Calu3 (cell line): Measurements from ENCODE around the gene STXBP1. TPM values are rescaled to one million over a fixed set of nuclear protein-coding genes. Genes with fewer than 3 reads are reported as not detected.
A peak's percentile ranks its signal among the peaks of the same experiment; 100 is the strongest.

Experiments used
- BruUV-seq: library from RNA; stranded (reverse); fragments of 400-500 nt; replicated peaks from 2 replicates; lab custom pipeline; 2021; lab: Mats Ljungman, UMichigan
- CTCF ChIA-PET: fragments of 300-600 bp; sonication (Branson Sonifier 250); formaldehyde crosslinking; loops from one replicate; lab custom pipeline; 2022; ENCODE audit warnings: antibody characterized with exemption; lab: Charles Lee
- DNase-seq: peaks from one replicate; pipeline ENCODE4 v3.0.0; 2022
- H3K27ac Mint-ChIP-seq: one replicate; pipeline ENCODE4 v1.8.0; 2022; ENCODE audit warnings: mixed read lengths; ENCODE audit not compliant: unreplicated experiment
- H3K27me3 Mint-ChIP-seq: one replicate; pipeline ENCODE4 v1.8.0; 2022; ENCODE audit warnings: mixed read lengths; ENCODE audit not compliant: unreplicated experiment
- H3K36me3 Mint-ChIP-seq: one replicate; pipeline ENCODE4 v1.8.0; 2022; ENCODE audit warnings: mild to moderate bottlenecking, moderate library complexity, mixed read lengths; ENCODE audit not compliant: insufficient read depth, unreplicated experiment
- H3K4me1 Mint-ChIP-seq: one replicate; pipeline ENCODE4 v1.8.0; 2022; ENCODE audit warnings: mild to moderate bottlenecking, low read depth, mixed read lengths; ENCODE audit not compliant: unreplicated experiment
- H3K4me3 Mint-ChIP-seq: one replicate; pipeline ENCODE4 v1.8.0; 2022; ENCODE audit warnings: mild to moderate bottlenecking, low read depth, moderate library complexity, mixed read lengths; ENCODE audit not compliant: unreplicated experiment
- H3K9me3 Mint-ChIP-seq: one replicate; pipeline ENCODE4 v1.8.0; 2022; ENCODE audit warnings: low read depth, mixed read lengths; ENCODE audit not compliant: unreplicated experiment
- intact Hi-C: fragments of 100-400 bp; cut with micrococcal nuclease; formaldehyde crosslinking; loops from one replicate; pipeline ENCODE4 v1.10.0; 2022; ENCODE audit not compliant: unreplicated experiment
- total RNA-seq: library from RNA; stranded (reverse); gene quantifications from 2 replicates; pipeline ENCODE4 v1.2.3, GENCODE V29; 2022
- TF ChIP-seq, protein P1 (sequence below): fragments of 200-600 bp; IDR thresholded peaks from one replicate; pipeline ENCODE4 v1.8.0; 2022; ENCODE audit warnings: antibody characterized with exemption; ENCODE audit not compliant: unreplicated experiment

The STXBP1 gene
- total RNA-seq, 1 experiment from 2014 or later: 5.9 TPM

GRCh38 chr9:127741831-127742434 is 129.9 kb downstream of the STXBP1 start:
- TF ChIP-seq, protein P1, sequence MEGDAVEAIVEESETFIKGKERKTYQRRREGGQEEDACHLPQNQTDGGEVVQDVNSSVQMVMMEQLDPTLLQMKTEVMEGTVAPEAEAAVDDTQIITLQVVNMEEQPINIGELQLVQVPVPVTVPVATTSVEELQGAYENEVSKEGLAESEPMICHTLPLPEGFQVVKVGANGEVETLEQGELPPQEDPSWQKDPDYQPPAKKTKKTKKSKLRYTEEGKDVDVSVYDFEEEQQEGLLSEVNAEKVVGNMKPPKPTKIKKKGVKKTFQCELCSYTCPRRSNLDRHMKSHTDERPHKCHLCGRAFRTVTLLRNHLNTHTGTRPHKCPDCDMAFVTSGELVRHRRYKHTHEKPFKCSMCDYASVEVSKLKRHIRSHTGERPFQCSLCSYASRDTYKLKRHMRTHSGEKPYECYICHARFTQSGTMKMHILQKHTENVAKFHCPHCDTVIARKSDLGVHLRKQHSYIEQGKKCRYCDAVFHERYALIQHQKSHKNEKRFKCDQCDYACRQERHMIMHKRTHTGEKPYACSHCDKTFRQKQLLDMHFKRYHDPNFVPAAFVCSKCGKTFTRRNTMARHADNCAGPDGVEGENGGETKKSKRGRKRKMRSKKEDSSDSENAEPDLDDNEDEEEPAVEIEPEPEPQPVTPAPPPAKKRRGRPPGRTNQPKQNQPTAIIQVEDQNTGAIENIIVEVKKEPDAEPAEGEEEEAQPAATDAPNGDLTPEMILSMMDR: no peak
- CTCF ChIA-PET: no interaction called here
- Mint-ChIP-seq H3K4me3 (no peak overlapping the region), H3K36me3 (no peaks in the 10 kb centered on the region), H3K9me3 (no peaks in the 10 kb centered on the region), H3K27ac (peak overlapping the region; percentile 15), H3K4me1 (peaks cover 7% of the 10 kb centered on the region), H3K27me3 (peaks cover 46% of the 10 kb centered on the region)
- intact Hi-C loops: no loop called here
- no TSS peak for BruUV-seq
- no peak for DNase-seq

Other genes with a start within 250 kb of the STXBP1 start
- 10.8 and 13.1 TPM in 2 replicates for gene SLC2A8, start 215.1 kb upstream of the STXBP1 start, total RNA-seq
- gene ZNF79, start 187.9 kb upstream of the STXBP1 start, total RNA-seq: 7.0 and 7.1 TPM in 2 replicates
- 788 and 855 TPM in 2 replicates for gene RPL12, start 160.9 kb upstream of the STXBP1 start, total RNA-seq
- 12.0 and 18.4 TPM in 2 replicates for gene LRSAM1, start 160.8 kb upstream of the STXBP1 start, total RNA-seq
- gene CFAP157, start 94.7 kb downstream of the STXBP1 start, total RNA-seq: 0.87 and 1.0 TPM in 2 replicates
- gene PTRH1, start 103.4 kb downstream of the STXBP1 start, total RNA-seq: 14.3 and 15.1 TPM in 2 replicates
- not detected in 2 replicates for gene TTC16, start 103.8 kb downstream of the STXBP1 start, total RNA-seq
- gene TOR2A, start 123.0 kb downstream of the STXBP1 start, total RNA-seq: 7.0 and 7.6 TPM in 2 replicates
- not detected in 2 replicates for gene SH2D3C, start 166.4 kb downstream of the STXBP1 start, total RNA-seq
- 41.8 and 51.3 TPM in 2 replicates for gene CDK9, start 173.8 kb downstream of the STXBP1 start, total RNA-seq
- 75.2 and 79.9 TPM in 2 replicates for gene FPGS, start 190.6 kb downstream of the STXBP1 start, total RNA-seq
- gene ENG, start 242.4 kb downstream of the STXBP1 start, total RNA-seq: 0.32 TPM in 1 of 2 replicates, not detected in the other